Left ventricle myocardium inferior (tissue), 1 donor: ENCODE results near the gene TSNAXIP1. TPM values are rescaled to one million over a fixed set of nuclear protein-coding genes. Genes with fewer than 3 reads are reported as not detected.

Experiments used
- DNase-seq: peaks from one replicate; pipeline ENCODE4 v3.0.0-alpha.2; 2020
- H3K27ac ChIP-seq: fragments of 200-600 bp; replicated peaks from 2 replicates; pipeline ENCODE4 v1.8.0; 2021
- H3K27me3 ChIP-seq: fragments of 200-600 bp; 2 replicates; pipeline ENCODE4 v1.8.0; 2021; ENCODE audit warnings: low read depth
- H3K36me3 ChIP-seq: fragments of 200-600 bp; 2 replicates; pipeline ENCODE4 v1.8.0; 2021
- H3K4me1 ChIP-seq: fragments of 200-600 bp; 2 replicates; pipeline ENCODE4 v1.8.0; 2021
- H3K4me3 ChIP-seq: fragments of 200-600 bp; 2 replicates; pipeline ENCODE4 v1.8.0; 2021; ENCODE audit warnings: mild to moderate bottlenecking, moderate library complexity
- H3K9me3 ChIP-seq: fragments of 200-600 bp; replicated peaks from 2 replicates; pipeline ENCODE4 v1.8.0; 2021
- intact Hi-C: fragments of 100-400 bp; cut with micrococcal nuclease; formaldehyde crosslinking; loops from one replicate; pipeline ENCODE4 v1.11.0; 2022
- long read RNA-seq: library from polyadenylated mRNA; unstranded; transcript quantifications from one replicate; pipeline ENCODE4 v2.0.0, GENCODE V29; 2021
- total RNA-seq: library from RNA; stranded (reverse); fragmentation: NEBNext Ultra II Directional; extraction: Animal tissue kit (Norgen Biotek cat#: 25700); gene quantifications from one replicate; pipeline ENCODE4 v1.2.1, GENCODE V29; 2021
- TF ChIP-seq, protein P1 (sequence below): fragments of 200-600 bp; IDR thresholded peaks from 2 replicates; pipeline ENCODE4 v1.8.0; 2021; ENCODE audit warnings: antibody characterized with exemption, mild to moderate bottlenecking, borderline replicate concordance
- donor health status: DM: no; HTN: yes; CAD: no; lungs with severe emphysema.

The TSNAXIP1 gene, protein sequence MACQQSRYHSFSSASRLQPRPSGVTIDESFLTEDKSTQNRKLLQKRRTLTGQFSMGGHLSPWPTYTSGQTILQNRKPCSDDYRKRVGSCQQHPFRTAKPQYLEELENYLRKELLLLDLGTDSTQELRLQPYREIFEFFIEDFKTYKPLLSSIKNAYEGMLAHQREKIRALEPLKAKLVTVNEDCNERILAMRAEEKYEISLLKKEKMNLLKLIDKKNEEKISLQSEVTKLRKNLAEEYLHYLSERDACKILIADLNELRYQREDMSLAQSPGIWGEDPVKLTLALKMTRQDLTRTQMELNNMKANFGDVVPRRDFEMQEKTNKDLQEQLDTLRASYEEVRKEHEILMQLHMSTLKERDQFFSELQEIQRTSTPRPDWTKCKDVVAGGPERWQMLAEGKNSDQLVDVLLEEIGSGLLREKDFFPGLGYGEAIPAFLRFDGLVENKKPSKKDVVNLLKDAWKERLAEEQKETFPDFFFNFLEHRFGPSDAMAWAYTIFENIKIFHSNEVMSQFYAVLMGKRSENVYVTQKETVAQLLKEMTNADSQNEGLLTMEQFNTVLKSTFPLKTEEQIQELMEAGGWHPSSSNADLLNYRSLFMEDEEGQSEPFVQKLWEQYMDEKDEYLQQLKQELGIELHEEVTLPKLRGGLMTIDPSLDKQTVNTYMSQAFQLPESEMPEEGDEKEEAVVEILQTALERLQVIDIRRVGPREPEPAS
- 0.49 TPM for total RNA-seq
- long read RNA-seq, partial matches to known transcripts = 0 of 2 reads
- long read RNA-seq, other reads (novel, unspliced or antisense) = 1 of 2 reads

DNA sequence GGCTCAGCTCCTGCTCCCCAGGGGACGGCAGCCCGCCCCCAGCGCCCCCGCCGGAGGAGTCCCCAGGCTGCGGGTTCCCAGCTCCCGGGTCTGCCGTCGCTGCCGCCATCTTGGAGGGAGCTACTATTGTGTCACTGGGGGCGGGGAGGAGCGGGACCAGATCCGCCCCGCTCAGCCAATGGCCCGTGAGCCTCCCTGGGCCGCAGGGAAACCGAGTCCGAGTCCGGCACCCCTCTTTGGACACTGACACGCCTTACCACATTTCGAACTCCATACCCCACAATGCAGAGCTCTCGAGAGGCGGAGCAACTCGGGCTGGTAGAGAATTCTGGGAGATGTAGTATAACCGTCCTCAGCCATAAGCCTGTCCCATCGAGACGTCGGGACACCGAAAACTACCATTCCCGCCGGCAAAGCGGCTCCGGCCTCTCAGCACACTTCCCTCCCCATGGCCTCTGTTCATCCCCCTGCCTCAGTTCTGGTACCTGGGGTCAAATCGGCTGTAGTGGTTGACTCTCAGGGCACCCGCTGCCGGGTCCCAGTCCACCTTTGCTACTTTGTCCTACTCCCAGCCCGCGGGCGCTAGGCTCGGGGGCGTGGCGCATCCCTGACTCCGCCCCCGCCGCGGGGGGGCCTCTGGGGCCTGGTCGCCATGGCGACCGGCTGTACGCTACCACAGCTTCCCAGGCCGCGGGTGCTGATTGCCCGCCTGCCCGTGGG, at the start of gene TSNAXIP1, which contains the start of gene RANBP10:
Gene TSNAXIP1 (plus strand): TSS at position 462 of the 720 bp plus-strand sequence. CDS start 261 bp downstream, outside the sequence.
Gene RANBP10 (minus strand): TSS at position 133 of the 720 bp plus-strand sequence. CDS start 24 bp downstream, at position 109.
- intact Hi-C loops = loop anchor here (5.0 to 10.0 kb wide), 2 partner anchors 84 to 132 kb away; no protein-coding TSS in a partner anchor
- Histone ChIP-seq H3K27ac (peak within 1 kb of the TSS; percentile 90), H3K4me1 (peaks cover 32% of the 10 kb centered on the region), H3K36me3 (peaks cover 22% of the 10 kb centered on the region), H3K4me3 (peak within 1 kb of the TSS; percentile 93), H3K9me3 (no peaks in the 10 kb centered on the region), H3K27me3 (no peaks in the 10 kb centered on the region)
- peak; percentile 96 for DNase-seq
- TF ChIP-seq, protein P1, sequence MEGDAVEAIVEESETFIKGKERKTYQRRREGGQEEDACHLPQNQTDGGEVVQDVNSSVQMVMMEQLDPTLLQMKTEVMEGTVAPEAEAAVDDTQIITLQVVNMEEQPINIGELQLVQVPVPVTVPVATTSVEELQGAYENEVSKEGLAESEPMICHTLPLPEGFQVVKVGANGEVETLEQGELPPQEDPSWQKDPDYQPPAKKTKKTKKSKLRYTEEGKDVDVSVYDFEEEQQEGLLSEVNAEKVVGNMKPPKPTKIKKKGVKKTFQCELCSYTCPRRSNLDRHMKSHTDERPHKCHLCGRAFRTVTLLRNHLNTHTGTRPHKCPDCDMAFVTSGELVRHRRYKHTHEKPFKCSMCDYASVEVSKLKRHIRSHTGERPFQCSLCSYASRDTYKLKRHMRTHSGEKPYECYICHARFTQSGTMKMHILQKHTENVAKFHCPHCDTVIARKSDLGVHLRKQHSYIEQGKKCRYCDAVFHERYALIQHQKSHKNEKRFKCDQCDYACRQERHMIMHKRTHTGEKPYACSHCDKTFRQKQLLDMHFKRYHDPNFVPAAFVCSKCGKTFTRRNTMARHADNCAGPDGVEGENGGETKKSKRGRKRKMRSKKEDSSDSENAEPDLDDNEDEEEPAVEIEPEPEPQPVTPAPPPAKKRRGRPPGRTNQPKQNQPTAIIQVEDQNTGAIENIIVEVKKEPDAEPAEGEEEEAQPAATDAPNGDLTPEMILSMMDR = no peak

- Histone ChIP-seq H3K27ac (no peak overlapping the region), H3K4me3 (no peak overlapping the region), H3K4me1 (peaks cover 18% of the 10 kb centered on the region), H3K27me3 (no peaks in the 10 kb centered on the region), H3K9me3 (no peaks in the 10 kb centered on the region), H3K36me3 (peaks cover 30% of the 10 kb centered on the region)
- DNase-seq = no peak
- intact Hi-C loops = no loop called here
- TF ChIP-seq, protein P1 = no peak
Observed at GRCh38 chr16:67758006-67758405, 48.7 kb upstream of the TSNAXIP1 start.

GRCh38 chr16:67758966-67759365, 47.7 kb upstream of the TSNAXIP1 start:
- DNase-seq = no peak
- intact Hi-C loops = no loop called here
- Histone ChIP-seq H3K4me3 (no peak overlapping the region), H3K36me3 (peaks cover 25% of the 10 kb centered on the region), H3K27me3 (no peaks in the 10 kb centered on the region), H3K27ac (no peak overlapping the region), H3K4me1 (peaks cover 18% of the 10 kb centered on the region), H3K9me3 (no peaks in the 10 kb centered on the region)
- TF ChIP-seq, protein P1 = no peak

GRCh38 chr16:67760206-67760955, 46.3 kb upstream of the TSNAXIP1 start:
- TF ChIP-seq, protein P1 = no peak
- peaks cover 19% of the 10 kb centered on the region for H3K36me3 ChIP-seq
- no peaks in the 10 kb centered on the region for H3K27me3 ChIP-seq
- H3K4me1 ChIP-seq = peaks cover 18% of the 10 kb centered on the region
- H3K4me3 ChIP-seq = no peak overlapping the region
- intact Hi-C loops = no loop called here
- H3K9me3 ChIP-seq = no peaks in the 10 kb centered on the region
- DNase-seq = no peak
- H3K27ac ChIP-seq = no peak overlapping the region
